ENCODE data around the gene RHBDL1.
A peak's percentile ranks its signal among the peaks of the same experiment; 100 is the strongest.

Gene RHBDL1

GRCh38 chr16:667113-667779 lies 8.2 kb upstream of the RHBDL1 start:
- Histone ChIP-seq H3K79me2 (ENCODE audit: insufficient read depth, low read length) (peaks cover 17% of the 10 kb centered on the region; the same call in 1 of the 2 replicates), H4K20me1 (ENCODE audit: insufficient read depth, low read length, poor library complexity, severe bottlenecking) (no peaks in the 10 kb centered on the region), H3K36me3 (ENCODE audit: insufficient read depth, low read length) (no peaks in the 10 kb centered on the region), H3K4me2 (ENCODE audit: low read depth, low read length, poor library complexity, severe bottlenecking) (peak overlapping the region; percentile 48), H2AFZ (ENCODE audit: low read length) (peak overlapping the region; percentile 72; the same call in 1 of the 2 replicates), H3F3A (ENCODE audit: low read depth) (no peaks in the 10 kb centered on the region), H3K9ac (ENCODE audit: low read depth, low read length, poor library complexity, severe bottlenecking) (peak overlapping the region; percentile 90), H3K9me2 (replicated peaks; ENCODE audit: low read depth, low read length) (no peaks in the 10 kb centered on the region), H3K27me3 (ENCODE audit: insufficient read depth, low read length, poor library complexity, severe bottlenecking) (no peaks in the 10 kb centered on the region), H3K4me1 (ENCODE audit: insufficient read depth, low read length, poor library complexity, severe bottlenecking) (peaks cover 5% of the 10 kb centered on the region), H3K4me3 (ENCODE audit: low read length, poor library complexity, severe bottlenecking) (peak overlapping the region; percentile 80), H3K9me3 (ENCODE audit: insufficient read depth, low read depth, low read length) (no peaks in the 10 kb centered on the region)
- TF ChIP-seq EZH2phosphoT487 (IDR thresholded peaks at IDR 0.05; ENCODE audit: borderline replicate concordance), result no peak
- no peak for TF ChIP-seq CTCF (conservative IDR thresholded peaks at IDR 0.05; ENCODE audit: low read length)

- TF ChIP-seq EZH2phosphoT487 (IDR thresholded peaks at IDR 0.05; ENCODE audit: borderline replicate concordance) (no peak), CTCF (conservative IDR thresholded peaks at IDR 0.05; ENCODE audit: low read length) (peak; percentile 60)
- Histone ChIP-seq H3K4me3 (ENCODE audit: low read length, poor library complexity, severe bottlenecking) (peak within 1 kb of the TSS; percentile 80), H3F3A (ENCODE audit: low read depth) (no peaks in the 10 kb centered on the region), H3K9me2 (replicated peaks; ENCODE audit: low read depth, low read length) (no peaks in the 10 kb centered on the region), H3K36me3 (ENCODE audit: insufficient read depth, low read length) (no peaks in the 10 kb centered on the region), H2AFZ (ENCODE audit: low read length) (peak within 1 kb of the TSS; percentile 72; the same call in 1 of the 2 replicates), H3K4me2 (ENCODE audit: low read depth, low read length, poor library complexity, severe bottlenecking) (peak within 1 kb of the TSS; percentile 67), H4K20me1 (ENCODE audit: insufficient read depth, low read length, poor library complexity, severe bottlenecking) (no peaks in the 10 kb centered on the region), H3K9ac (ENCODE audit: low read depth, low read length, poor library complexity, severe bottlenecking) (peak within 1 kb of the TSS; percentile 90), H3K27me3 (ENCODE audit: insufficient read depth, low read length, poor library complexity, severe bottlenecking) (no peaks in the 10 kb centered on the region), H3K9me3 (ENCODE audit: insufficient read depth, low read depth, low read length) (no peaks in the 10 kb centered on the region), H3K4me1 (ENCODE audit: insufficient read depth, low read length, poor library complexity, severe bottlenecking) (peaks cover 5% of the 10 kb centered on the region), H3K79me2 (ENCODE audit: insufficient read depth, low read length) (peaks cover 17% of the 10 kb centered on the region; the same call in 1 of the 2 replicates)
These were observed 7.5 kb upstream of the RHBDL1 start, which contains the start of gene RHOT2 for GRCh38 chr16:667780-668518. Gene RHOT2 (plus strand): TSS chr16:668132. CDS start chr16:668200, 68 bp downstream.

GRCh38 chr16:668519-669171 lies 6.8 kb upstream of the RHBDL1 start:
- H3K79me2 ChIP-seq (ENCODE audit: insufficient read depth, low read length), result peaks cover 17% of the 10 kb centered on the region; the same call in 1 of the 2 replicates
- no peaks in the 10 kb centered on the region for H4K20me1 ChIP-seq (ENCODE audit: insufficient read depth, low read length, poor library complexity, severe bottlenecking)
- peak overlapping the region; percentile 90 for H3K9ac ChIP-seq (ENCODE audit: low read depth, low read length, poor library complexity, severe bottlenecking)
- H3K4me2 ChIP-seq (ENCODE audit: low read depth, low read length, poor library complexity, severe bottlenecking), result peak overlapping the region; percentile 67
- no peaks in the 10 kb centered on the region for H3K36me3 ChIP-seq (ENCODE audit: insufficient read depth, low read length)
- H3K27me3 ChIP-seq (ENCODE audit: insufficient read depth, low read length, poor library complexity, severe bottlenecking), result no peaks in the 10 kb centered on the region
- H3K4me3 ChIP-seq (ENCODE audit: low read length, poor library complexity, severe bottlenecking), result peak overlapping the region; percentile 80
- H2AFZ ChIP-seq (ENCODE audit: low read length), result 0 out of 2 replicates have a peak overlapping the region, but pooled peaks have one; percentile 45
- no peaks in the 10 kb centered on the region for H3K9me2 ChIP-seq (replicated peaks; ENCODE audit: low read depth, low read length)
- no peaks in the 10 kb centered on the region for H3F3A ChIP-seq (ENCODE audit: low read depth)
- no peak for TF ChIP-seq EZH2phosphoT487 (IDR thresholded peaks at IDR 0.05; ENCODE audit: borderline replicate concordance)
- TF ChIP-seq CTCF (conservative IDR thresholded peaks at IDR 0.05; ENCODE audit: low read length), result no peak
- H3K4me1 ChIP-seq (ENCODE audit: insufficient read depth, low read length, poor library complexity, severe bottlenecking), result peaks cover 5% of the 10 kb centered on the region
- H3K9me3 ChIP-seq (ENCODE audit: insufficient read depth, low read depth, low read length), result no peaks in the 10 kb centered on the region
